GM04504 (cell line): ENCODE results near the gene SIRT1.
"Not testable (repeated sequence)": the region's sequence is repeated elsewhere in the genome, so short reads cannot be mapped to it uniquely, and the experiment has no call there.

ENCODE experiments used
- DNase-seq: peaks from one replicate; pipeline ENCODE4 v3.0.0-alpha.2; 2012; ENCODE audit warnings: low read depth

The SIRT1 gene

GRCh38 chr10:67877421-67877820 lies 7.0 kb upstream of the SIRT1 start:
- DNase-seq = not testable (repeated sequence)

- no peak for DNase-seq
These were observed 6.3 kb upstream of the SIRT1 start for GRCh38 chr10:67878133-67878532.

- no peak for DNase-seq
These were observed 645 bp upstream of the SIRT1 start for GRCh38 chr10:67883710-67884312.

DNA sequence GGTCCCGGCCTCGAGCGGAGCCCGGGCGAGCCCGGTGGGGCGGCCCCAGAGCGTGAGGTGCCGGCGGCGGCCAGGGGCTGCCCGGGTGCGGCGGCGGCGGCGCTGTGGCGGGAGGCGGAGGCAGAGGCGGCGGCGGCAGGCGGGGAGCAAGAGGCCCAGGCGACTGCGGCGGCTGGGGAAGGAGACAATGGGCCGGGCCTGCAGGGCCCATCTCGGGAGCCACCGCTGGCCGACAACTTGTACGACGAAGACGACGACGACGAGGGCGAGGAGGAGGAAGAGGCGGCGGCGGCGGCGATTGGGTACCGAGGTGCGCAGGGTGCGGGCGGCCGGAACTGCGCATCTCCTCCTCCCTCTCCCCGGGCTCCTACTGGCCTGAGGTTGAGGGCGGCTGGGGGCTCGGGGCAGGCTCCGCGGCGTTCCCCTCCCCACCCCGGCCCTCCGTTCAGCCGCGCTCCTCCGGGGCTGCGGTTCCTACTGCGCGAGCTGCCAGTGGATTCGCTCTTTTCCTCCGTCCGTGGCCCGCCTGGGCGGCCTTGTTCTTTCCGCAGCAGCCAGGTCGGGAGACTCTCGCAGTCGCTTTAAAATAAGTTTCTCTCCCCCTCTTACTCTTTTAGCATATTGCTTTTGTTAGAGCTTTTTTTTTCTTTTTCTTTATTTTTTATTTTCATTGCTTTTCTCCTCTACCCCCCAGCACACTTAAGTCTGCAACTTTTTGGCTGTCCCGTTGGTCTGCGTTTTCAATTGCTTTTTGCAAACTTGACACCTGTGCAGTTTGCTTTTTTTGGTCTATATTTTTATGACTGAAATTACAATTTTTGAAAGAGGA lies 600 bp downstream of the SIRT1 start:
- DNase-seq = peak; percentile 41

DNA sequence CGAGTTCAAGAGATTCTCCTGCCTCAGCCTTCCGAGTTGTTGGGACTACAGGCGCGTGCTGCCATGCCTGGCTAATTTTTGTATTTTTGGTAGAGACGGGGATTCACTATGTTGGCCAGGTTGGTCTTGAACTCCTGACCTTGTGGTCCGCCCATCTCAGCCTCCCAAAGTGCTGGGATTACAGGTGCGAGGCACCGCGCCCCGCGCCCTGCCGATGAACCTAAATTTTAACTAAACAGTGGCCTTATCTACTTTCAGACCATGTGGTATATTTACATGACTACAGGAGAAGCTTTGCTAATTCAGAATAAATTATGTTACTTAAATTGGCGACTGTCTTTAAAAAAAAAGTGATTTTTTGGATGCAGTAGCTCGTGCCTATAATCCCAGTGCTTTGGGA lies 9.2 kb downstream of the SIRT1 start:
- no peak for DNase-seq

- DNase-seq = no peak
These were observed 19.1 kb downstream of the SIRT1 start for GRCh38 chr10:67903581-67903980.

- DNase-seq = no peak
These were observed 28.0 kb downstream of the SIRT1 start for GRCh38 chr10:67912331-67912946.

DNA sequence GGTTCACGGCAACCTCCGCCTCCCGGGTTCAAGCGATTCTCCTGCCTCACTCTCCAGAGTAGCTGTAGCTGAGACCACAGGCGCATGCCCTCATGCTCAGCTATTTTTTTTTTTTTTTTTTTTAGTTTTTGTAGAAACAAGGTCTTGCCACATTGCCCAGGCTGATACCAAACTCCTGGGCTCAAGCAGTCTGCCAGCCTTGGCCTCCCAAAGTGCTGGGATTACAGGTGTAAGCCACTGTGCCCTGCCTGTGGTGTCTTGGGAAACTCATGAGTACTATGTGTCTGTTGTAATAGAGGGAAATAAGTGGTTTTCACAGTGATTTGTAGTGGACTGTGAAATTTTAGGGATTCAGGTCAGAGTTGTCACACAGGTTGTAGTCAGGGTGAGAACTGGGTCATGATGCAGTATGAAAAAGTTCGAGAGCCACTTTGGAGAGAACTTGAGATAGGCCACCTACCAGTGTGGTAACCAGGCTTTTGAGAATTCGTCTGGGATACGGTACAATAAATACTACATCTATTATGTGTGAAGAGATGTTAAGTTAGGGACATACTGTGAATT lies 30.4 kb downstream of the SIRT1 start:
- no peak for DNase-seq

- no peak for DNase-seq
These were observed 32.7 kb downstream of the SIRT1 start for GRCh38 chr10:67917169-67917568.

GRCh38 chr10:67917679-67918078 lies 33.2 kb downstream of the SIRT1 start:
- DNase-seq = no peak

GRCh38 chr10:67921065-67921464 lies 36.6 kb downstream of the SIRT1 start:
- no peak for DNase-seq

DNA sequence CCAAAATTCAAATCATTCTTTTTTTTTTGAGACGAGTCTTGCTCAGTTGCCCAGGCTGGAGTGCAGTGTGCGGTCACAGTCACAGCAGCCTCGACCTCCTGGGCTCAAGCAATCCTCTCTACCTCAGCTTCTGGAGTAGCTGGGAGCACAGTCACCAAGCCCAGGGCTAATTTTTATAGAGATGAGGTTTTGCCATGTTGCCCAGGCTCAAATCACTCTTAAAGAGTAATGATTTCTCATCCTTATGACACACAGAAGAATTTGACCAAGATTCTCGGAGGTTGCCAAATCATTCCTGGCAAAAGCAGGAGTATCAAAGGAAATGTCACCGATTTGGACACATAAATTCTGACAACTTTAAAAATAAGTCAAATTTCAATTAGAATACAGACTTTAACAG lies 39.1 kb downstream of the SIRT1 start:
- peak; percentile 54 for DNase-seq

DNA sequence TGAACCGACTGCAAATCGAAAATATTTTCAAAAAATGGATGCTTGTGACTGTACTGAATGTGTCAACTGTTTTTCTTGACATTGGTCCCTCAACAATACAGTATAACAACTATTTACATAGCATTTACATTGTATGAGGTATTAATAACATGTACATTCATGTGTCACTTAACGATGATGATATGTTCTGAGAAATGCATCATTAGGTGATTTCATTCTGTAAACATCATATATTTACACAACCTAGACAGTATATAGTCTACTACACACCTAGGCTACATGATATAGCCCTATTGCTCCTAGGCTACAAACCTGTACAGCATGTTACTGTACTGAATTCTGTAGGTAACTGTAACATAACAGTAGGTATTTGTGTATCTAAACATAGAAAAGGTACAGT lies 39.7 kb downstream of the SIRT1 start:
- no peak for DNase-seq

DNA sequence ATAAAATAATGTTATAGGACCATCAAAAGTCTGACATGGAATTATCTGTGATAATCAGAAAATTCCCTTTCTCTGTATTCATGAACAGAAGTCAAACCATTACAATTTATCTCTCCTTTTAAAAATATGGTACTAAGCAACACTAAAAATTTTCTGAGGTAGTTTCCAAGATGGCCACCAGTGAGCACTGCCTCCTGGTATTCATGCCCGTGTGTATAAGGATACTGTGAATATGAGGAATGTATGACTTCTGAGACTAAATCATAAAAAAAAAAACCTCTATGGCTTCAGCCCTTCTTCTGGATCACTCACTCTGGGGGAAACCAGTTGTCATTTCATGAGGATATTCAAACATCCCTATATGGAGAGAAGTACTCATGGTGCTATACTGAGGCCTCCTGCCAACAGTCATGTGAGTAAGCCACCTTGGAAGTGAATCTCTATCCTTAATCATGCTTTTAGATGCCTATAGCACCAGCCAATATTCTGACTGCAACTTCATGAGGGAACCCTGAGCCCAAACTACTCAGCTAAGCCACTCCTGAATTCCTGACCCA lies 41.1 kb downstream of the SIRT1 start:
- DNase-seq = peak; percentile 46

GRCh38 chr10:67926951-67927350 lies 42.5 kb downstream of the SIRT1 start:
- no peak for DNase-seq

GRCh38 chr10:67933199-67933598 lies 48.7 kb downstream of the SIRT1 start:
- no peak for DNase-seq

GRCh38 chr10:67934336-67934735 lies 49.9 kb downstream of the SIRT1 start:
- no peak for DNase-seq

DNA sequence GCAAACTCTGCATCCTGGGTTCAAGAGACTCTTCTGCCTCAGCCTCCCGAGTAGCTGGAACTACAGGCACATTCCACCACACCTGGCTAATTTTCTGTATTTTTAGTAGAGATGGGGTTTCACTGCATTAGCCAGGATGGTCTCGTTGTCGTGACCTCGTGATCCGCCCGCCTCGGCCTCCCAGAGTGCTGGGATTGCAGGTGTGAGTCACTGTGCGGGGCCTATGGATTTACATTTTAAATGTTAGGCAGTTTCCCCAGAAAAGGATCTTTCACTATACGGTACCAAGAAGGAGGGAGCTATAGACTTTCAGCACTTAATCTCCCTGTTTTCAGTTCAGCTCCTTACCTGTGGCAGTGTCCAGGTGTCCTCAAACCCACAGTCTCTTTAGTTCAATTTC lies 50.8 kb downstream of the SIRT1 start:
- DNase-seq = no peak

GRCh38 chr10:67936416-67936815 lies 52.0 kb downstream of the SIRT1 start:
- DNase-seq = peak; percentile 28

- no peak for DNase-seq
These were observed 59.5 kb downstream of the SIRT1 start for GRCh38 chr10:67943917-67944316.

DNA sequence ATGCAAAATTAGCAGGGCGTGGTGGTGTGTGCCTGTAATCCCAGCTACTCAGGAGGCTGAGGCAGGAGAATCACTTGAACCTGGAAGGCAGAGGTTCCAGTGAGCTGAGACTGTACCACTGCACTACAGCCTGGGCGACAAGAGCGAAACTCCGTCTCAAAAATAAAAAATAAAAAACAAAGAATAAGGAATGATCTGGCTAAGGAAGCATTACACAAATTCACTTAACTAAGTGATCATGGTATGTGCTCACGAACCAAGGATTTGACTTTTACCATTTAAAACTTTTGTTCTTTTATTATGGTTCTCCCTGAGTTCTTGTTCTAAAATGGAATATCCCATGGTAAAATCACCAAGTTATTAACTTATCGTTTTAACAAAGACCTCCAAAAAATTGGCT lies 71.2 kb downstream of the SIRT1 start:
- DNase-seq = no peak

- no peak for DNase-seq
These were observed 75.5 kb downstream of the SIRT1 start for GRCh38 chr10:67959839-67960476.
